Psoas muscle (tissue), 8 donors: Measurements from ENCODE around the gene WFDC10B. TPM values are rescaled to one million over a fixed set of nuclear protein-coding genes. Genes with fewer than 3 reads are reported as not detected.

ENCODE experiments used
- ATAC-seq, 4 donors: fragments of 200-7000 bp; cut with Tn5 transposase; one replicate each; pipeline ENCODE4 v1.9.1; 2020; ENCODE audit warnings: moderate library complexity in 3 of 4, mild to moderate bottlenecking in 2 of 4
- DNase-seq, 2 donors: peaks; one replicate each; pipeline ENCODE4 v3.0.0-alpha.2; 2020
- H3K27ac ChIP-seq: fragments of 200-600 bp; one replicate; pipeline ENCODE4 v1.8.0; 2022
- H3K27me3 ChIP-seq, 3 donors: fragments of 200-600 bp in 1 of 3; one replicate each; pipeline versions ENCODE4 v1.6.1 to v1.8.0; 2013 to 2022; ENCODE audit warnings: low read length in 2 of 3, mild to moderate bottlenecking in 2 of 3, moderate library complexity in 1 of 3; ENCODE audit not compliant: insufficient read depth in 3 of 3
- H3K36me3 ChIP-seq, 2 donors: fragments of 200-600 bp in 1 of 2; one replicate each; pipeline versions ENCODE4 v1.6.1 to v1.8.0; 2013 to 2022; ENCODE audit warnings: low read depth in 1 of 2, mild to moderate bottlenecking in 1 of 2, moderate library complexity in 1 of 2; ENCODE audit not compliant: insufficient read depth in 1 of 2
- H3K4me1 ChIP-seq: fragments of 200-600 bp; one replicate; pipeline ENCODE4 v1.8.0; 2022
- H3K4me3 ChIP-seq: fragments of 200-600 bp; one replicate; pipeline ENCODE4 v1.8.0; 2022; ENCODE audit warnings: mild to moderate bottlenecking
- H3K9me3 ChIP-seq: fragments of 200-600 bp; one replicate; pipeline ENCODE4 v1.8.0; 2022
- CTCF ChIP-seq: fragments of 200-600 bp; IDR thresholded peaks from one replicate; pipeline ENCODE4 v1.8.0; 2022; ENCODE audit warnings: antibody characterized with exemption
- WGBS, 3 donors: extraction: QIAGEN DNeasy Blood & Tissue Kit; methylation state at CpG; one replicate each; pipeline versions ENCODE4 v1.1.6 to v1.1.7; 2013; 5-methylcytosine and 5-hydroxymethylcytosine counted together
- intact Hi-C, 2 donors: fragments of 100-400 bp; cut with DNase I; formaldehyde crosslinking; loops; one replicate each; pipeline versions ENCODE4 v1.11.0 to v1.14.2; 2022
- polyA plus RNA-seq, 3 donors: library from polyadenylated mRNA; stranded (reverse); fragments of 200-250 nt; gene quantifications; one replicate each; pipeline ENCODE4 v1.2.3, GENCODE V29; 2013
- total RNA-seq, 4 donors: library from RNA; stranded (reverse); fragmentation: NEBNext Ultra II Directional in 2 of 4; extraction: Animal tissue kit (Norgen Biotek cat#: 25700) in 2 of 4; gene quantifications; one replicate each; pipeline versions ENCODE4 v1.2.1 to v1.2.4, GENCODE V29; 2021 to 2023
- donor health status: healthy with polysubstance abuse.
- donor health status: DM: no; HTN: no; CAD: no; lungs with moderate emphysema.
- donor health status: Bipolar disorder and iron deficiency.
- donor health status: healthy.
- donor health status: DM: yes; HTN: yes; CAD: no.
- donor health status: DM: no; HTN: no; CAD: no.
- donor health status: DM: no; HTN: no; CAD: no.
- donor health status: DM: yes; HTN: yes; CAD: no.

Gene WFDC10B
- total and polyA plus RNA-seq, 7 donors: not detected

GRCh38 chr20:45735988-45736387 lies 31.2 kb upstream of the WFDC10B start:
- H3K4me1 ChIP-seq: no peaks in the 10 kb centered on the region
- no peaks in the 10 kb centered on the region for H3K36me3 ChIP-seq
- no peak overlapping the region for H3K27ac ChIP-seq
- no peak for ATAC-seq
- H3K27me3 ChIP-seq: peaks cover 0 to 6% (median 0%) of the 10 kb centered on the region in 3 donors
- TF ChIP-seq CTCF: no peak
- DNase-seq: no peak
- intact Hi-C loops: no loop called here
- H3K9me3 ChIP-seq: peaks cover 7% of the 10 kb centered on the region
- 89 to 95% (median 93%) methylated on average over 16 to 23 of the region's 23 CpGs for WGBS, 3 donors
- H3K4me3 ChIP-seq: no peak overlapping the region

- TF ChIP-seq CTCF: no peak
- intact Hi-C loops: no loop called here
- peaks cover 7% of the 10 kb centered on the region for H3K9me3 ChIP-seq
- H3K36me3 ChIP-seq: no peaks in the 10 kb centered on the region
- H3K27ac ChIP-seq: no peak overlapping the region
- 79 to 91% (median 83%) methylated on average over 8 of the region's 8 CpGs for WGBS, 3 donors
- DNase-seq: no peak
- H3K4me1 ChIP-seq: no peaks in the 10 kb centered on the region
- H3K27me3 ChIP-seq: peaks cover 0 to 6% (median 0%) of the 10 kb centered on the region in 3 donors
- ATAC-seq: no peak
- H3K4me3 ChIP-seq: no peak overlapping the region
Measured at GRCh38 chr20:45735552-45735951, 30.7 kb upstream of the WFDC10B start.

GRCh38 chr20:45732199-45732598 lies 27.4 kb upstream of the WFDC10B start:
- Histone ChIP-seq H3K36me3 (no peaks in the 10 kb centered on the region), H3K4me3 (no peak overlapping the region), H3K27me3 (peaks cover 0 to 6% (median 0%) of the 10 kb centered on the region in 3 donors), H3K4me1 (no peaks in the 10 kb centered on the region), H3K9me3 (peaks cover 7% of the 10 kb centered on the region), H3K27ac (no peak overlapping the region)
- intact Hi-C loops: no loop called here
- DNase-seq (no peak), ATAC-seq (no peak)
- TF ChIP-seq CTCF: no peak

- WGBS, 3 donors: 15 to 35% (median 23%) methylated on average over 2 of the region's 2 CpGs
- TF ChIP-seq CTCF: no peak
- no peak overlapping the region for H3K27ac ChIP-seq
- no peaks in the 10 kb centered on the region for H3K4me1 ChIP-seq
- H3K36me3 ChIP-seq: no peaks in the 10 kb centered on the region
- H3K4me3 ChIP-seq: no peak overlapping the region
- no peaks in the 10 kb centered on the region for H3K27me3 ChIP-seq
- ATAC-seq: no peak
- H3K9me3 ChIP-seq: peaks cover 3% of the 10 kb centered on the region
- intact Hi-C loops: no loop called here
- no peak for DNase-seq
Measured at GRCh38 chr20:45727044-45727443, 22.2 kb upstream of the WFDC10B start.

GRCh38 chr20:45725134-45725533 lies 20.3 kb upstream of the WFDC10B start:
- H3K27me3 ChIP-seq: no peaks in the 10 kb centered on the region
- no peak for ATAC-seq

More at GRCh38 chr20:45725134-45725533, 20.3 kb upstream of the WFDC10B start:
- Histone ChIP-seq H3K4me3 (no peak overlapping the region), H3K36me3 (no peaks in the 10 kb centered on the region), H3K27ac (no peak overlapping the region), H3K9me3 (no peaks in the 10 kb centered on the region), H3K4me1 (no peaks in the 10 kb centered on the region)
- TF ChIP-seq CTCF: no peak
- no peak for DNase-seq
- intact Hi-C loops: no loop called here
